ELR (cell line): Measurements from ENCODE around the gene DSE.
A peak's percentile ranks its signal among the peaks of the same experiment; 100 is the strongest.

Experiments
- DNase-seq: peaks from one replicate; pipeline ENCODE4 v3.0.0-alpha.2; 2015; ENCODE audit warnings: low read depth

DSE gene

DNA sequence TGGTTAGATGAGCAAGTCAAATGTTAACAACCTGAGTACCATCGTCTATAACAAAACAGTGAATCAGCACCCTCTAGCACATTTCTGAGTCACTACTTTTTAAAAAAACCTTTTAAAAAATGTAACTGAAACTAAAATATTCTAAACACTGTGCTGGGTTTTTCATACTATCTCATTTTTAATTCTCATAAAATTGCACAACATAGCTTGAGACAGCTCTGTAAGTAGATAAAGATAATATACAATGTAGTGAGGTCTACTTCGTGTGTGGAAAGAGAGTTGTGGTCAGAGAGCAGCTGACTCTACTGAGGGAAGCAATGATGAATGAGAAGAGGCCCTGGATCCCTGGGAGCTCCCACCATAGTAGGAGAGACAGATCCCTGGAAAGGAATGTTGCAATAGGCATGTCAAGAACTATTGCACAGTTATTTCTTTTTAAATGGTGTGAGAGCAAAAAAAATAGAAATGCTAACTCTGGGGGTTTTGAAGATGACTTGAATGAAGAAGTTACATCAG, 76.8 kb downstream of the DSE start:
- DNase-seq: peak; percentile 91

DNA sequence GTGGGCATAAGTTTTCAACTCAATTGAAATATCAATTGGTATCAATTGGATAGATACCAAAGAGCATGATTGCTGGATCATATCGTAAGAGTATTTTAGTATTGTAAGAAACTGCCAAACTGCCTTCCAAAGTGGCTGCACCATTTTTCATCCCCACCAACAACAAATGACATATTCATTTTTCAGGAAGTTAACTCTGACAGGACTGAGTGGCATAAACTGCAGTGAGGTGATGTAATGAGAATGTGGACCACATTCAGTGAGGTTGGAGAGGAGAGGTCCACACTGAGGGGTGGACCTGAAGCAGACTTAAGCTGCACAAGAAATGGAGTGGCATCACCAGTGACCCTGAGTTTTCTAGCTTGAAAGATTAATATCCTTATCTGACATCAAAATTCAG, 78.8 kb downstream of the DSE start:
- DNase-seq: no peak

DNA sequence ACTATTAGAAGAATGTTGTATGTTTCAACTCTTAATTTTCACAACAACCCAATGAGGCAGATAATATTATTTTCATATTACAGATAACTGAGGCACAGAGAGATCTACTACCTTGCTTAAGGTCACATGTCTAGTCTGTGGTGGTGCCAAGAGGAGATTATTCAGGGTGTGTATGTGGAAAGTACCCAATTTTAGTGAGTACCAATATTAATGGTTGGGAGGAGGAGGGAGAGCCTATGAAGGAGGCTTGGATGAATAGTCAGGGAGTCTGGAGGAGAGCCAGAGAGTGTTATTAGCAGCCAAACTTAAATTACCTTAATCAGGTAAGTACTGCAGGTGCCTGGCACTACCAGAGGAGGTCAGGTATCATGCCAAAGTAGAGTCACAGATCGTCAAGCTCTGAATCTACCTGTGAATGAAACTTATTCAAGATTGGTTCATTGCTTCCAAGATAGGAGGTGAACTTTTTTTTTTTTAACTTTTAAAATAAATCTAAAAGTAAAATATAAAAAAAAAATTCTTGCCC, 79.5 kb downstream of the DSE start:
- DNase-seq: no peak

DNA sequence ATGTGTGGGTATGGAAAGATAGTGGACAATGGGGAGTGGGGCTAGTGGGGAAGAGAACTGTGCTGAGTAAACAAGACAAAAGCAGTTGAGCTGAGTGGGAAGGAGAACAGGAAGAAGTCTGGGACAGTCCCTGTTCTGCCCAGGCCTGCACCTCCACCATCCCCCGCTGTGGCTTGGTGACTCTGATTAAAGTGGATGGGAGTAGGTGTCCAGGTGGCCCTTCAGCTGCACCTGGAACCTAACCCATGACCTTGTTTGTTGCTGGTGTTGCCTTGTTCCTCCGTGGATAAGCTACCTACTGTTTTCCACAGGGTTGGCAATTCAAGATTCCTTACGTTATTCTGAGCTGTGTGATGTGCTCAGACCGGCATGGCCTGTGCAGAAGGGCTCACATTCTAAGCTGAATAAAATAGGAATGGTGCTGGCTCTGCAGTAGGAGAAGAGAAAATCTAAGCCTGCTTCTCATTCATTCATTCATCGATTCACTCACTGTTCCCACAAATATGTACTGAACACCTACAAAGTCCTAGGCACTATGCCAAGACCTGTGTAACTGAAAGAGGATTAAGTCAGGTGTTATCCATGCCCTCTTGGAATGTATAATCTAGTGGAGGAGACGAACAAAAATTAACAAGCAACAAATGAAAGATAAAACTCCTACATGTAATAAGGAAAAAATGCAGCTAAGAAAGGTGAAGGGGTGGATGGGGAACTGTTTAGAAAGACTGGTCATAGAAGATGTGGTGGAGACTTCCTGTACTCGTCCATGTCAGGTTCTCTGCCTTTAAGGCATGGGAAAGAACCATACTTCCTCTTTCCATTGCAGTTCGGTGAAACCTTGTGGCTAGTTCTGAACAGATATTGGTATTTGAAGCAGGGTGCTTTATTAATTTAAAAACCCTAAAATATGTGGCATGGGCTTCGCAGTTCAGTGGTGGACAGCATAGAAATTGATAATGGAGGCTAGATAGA, 80.3 kb downstream of the DSE start:
- peak; percentile 10 for DNase-seq

DNA sequence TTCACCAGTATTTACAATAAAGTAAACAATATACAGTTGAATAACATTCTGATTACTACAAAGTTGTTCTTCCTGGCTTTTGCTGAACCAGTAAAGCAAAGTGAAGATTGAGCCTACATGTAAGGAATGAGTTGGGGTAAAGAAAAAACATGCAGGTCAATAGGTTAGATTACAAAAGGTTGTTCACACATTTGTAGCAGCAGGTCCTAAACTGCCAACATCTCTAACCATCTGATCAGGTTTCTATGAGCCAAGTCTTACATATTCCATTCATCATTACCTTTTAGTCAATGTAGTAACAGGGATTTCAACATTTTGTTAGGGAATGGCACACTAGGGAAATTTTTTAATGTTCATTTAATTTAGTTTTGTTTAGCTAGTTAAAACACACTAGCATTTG, 81.2 kb downstream of the DSE start:
- DNase-seq: no peak

DNA sequence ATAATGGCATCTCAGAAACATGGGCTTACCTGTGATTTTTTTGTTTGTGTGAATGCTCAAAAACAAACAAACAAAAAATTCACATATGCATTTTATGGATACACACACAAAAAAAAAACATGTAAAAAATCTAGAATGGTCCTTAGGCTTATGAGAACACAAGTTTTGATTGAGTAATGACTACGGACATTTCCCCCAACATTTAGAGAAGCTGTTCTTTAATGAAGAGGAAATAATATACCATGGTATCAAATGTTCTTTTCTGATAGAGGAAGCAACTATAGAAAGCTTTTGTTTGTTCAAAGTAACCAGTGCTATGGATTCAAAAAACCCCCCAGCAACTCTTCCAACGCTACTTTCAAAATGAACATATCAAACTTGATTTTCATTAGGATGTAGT, 81.8 kb downstream of the DSE start:
- no peak for DNase-seq

DNA sequence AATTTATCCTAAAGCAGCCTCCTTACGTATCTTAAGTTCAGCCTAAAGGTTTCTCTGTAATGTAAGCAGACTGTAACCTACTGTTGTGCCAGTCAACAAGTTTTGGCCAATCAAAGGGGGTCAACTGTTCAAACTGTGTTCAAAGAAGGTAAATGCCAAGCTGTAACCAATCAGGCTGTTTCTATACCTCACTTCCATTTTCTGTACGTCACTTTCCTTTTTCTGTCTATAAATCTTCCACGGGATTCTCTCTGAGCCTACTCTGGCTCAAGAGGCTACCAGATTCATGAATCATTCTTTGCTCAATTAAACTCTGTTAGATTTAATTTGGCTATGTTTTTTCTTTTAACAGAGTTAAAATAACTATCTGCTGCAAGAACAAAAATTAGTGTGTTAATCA, 85.4 kb downstream of the DSE start:
- DNase-seq: no peak

DNA sequence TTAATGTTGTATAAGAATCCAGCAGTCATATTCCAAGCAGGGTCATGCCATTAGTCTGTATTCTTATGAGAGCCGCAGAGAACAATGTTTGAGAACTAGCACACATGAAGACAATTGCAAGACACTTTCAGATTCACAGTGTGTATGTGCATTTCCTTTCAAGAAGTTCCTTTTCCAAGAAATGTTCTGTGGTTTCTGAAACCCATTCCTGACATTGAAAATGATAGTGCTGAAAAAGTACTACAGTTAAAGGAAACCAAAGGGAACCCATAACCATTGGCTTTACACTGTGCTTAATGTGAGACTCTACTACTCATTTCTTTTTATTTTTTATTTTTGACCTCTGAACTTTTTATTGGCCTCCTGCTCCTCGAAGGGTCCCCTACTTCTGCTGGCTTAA, 86.2 kb downstream of the DSE start:
- no peak for DNase-seq

DNA sequence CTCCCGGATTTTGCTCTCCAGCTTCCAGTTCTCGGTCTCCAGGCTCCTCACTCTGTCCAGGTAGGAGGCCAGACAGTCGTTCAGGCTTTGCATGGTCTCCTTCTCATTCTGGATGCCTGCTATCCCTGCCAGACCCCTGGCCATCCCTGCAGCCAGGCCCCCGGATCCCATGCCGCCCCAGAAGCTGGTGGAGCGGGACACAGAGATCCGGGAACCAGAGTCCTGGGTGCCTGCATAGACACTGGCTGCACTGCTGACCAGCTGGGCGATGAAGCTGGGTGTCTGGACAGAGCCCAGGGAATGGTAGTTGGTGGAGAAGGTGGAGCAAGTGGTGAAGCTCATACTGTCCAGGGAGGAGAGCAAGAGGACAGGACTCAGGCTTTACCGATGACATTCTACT, 87.5 kb downstream of the DSE start:
- DNase-seq: no peak

DNA sequence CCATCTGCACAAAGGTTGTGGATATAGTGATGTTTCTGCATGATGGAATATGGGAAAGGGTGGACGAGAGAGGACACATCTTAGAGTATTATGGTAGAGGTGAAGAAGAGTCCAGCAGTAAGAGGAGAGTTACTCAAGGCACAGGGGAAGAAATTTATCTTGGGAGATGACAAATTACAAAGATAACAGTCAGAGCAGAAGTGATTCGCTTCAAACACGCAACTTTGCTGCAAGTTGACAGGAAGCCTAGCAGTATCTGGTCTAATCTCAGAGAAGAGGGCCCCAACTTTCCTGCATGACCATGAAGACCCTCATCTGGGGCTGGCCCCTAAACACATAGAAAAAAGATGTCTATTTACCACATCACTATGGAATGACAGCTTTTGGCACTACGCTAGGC, 89.2 kb downstream of the DSE start:
- no peak for DNase-seq

DNA sequence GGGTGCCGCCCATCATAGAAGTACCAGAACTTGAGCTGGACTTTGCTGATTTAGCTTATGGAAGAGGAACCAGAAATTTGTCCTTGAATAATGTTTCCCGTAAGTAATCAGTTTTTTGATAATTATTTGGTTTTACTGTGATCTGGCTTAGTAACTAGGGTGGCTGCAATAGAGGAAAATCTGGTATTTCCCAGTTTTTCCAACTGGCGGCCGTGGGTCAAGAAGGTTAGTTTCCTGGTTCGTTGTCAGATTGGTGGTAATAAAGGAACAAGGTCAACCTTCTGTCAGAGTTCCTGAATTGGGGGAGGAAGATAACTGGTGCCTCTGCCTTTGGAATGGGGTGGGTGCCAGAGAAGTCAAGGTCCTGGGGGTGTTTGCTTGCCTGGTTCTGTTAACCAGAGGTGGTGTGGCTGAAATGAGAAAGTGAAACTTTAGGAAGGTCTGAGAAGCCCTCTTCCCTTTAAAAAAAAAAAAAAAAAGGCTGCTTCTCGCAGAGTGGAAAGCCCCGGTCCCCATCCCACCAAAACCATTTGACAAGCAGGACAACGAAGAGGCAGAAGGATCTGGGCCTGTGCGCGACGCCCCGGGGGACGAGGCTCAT, 90.7 kb downstream of the DSE start, which contains the start of gene CALHM6:
TSS of gene CALHM6 (plus strand) at position 45 of the 601 bp plus-strand sequence. CDS start at position 600, 555 bp downstream.
- DNase-seq: no peak

DNA sequence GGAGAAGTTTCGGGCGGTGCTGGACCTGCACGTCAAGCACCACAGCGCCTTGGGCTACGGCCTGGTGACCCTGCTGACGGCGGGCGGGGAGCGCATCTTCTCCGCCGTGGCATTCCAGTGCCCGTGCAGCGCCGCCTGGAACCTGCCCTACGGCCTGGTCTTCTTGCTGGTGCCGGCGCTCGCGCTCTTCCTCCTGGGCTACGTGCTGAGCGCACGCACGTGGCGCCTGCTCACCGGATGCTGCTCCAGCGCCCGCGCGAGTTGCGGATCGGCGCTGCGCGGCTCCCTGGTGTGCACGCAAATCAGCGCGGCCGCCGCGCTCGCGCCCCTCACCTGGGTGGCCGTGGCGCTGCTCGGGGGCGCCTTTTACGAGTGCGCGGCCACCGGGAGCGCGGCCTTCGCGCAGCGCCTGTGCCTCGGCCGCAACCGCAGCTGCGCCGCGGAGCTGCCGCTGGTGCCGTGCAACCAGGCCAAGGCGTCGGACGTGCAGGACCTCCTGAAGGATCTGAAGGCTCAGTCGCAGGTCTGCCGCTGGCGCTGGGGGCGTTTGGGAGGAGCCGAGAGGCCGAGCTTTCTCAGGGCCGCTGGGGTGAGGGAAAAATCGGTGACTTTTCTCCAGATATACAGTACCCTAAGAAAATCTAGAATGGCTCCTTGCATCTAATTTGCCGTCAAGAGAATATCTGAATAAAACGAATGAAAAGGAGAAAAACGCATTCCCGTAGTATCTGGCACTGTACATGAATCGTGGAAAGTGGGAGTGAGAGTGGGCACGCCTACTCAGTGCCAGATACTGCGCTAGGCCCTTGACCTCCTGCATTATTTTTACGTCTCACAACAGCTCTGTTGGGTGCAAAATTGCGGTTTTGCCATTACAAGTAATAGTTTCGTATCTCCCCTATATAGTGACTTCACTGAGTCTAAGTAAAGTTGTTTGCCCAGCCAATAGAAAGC, 91.5 kb downstream of the DSE start:
- DNase-seq: peak; percentile 46

DNA sequence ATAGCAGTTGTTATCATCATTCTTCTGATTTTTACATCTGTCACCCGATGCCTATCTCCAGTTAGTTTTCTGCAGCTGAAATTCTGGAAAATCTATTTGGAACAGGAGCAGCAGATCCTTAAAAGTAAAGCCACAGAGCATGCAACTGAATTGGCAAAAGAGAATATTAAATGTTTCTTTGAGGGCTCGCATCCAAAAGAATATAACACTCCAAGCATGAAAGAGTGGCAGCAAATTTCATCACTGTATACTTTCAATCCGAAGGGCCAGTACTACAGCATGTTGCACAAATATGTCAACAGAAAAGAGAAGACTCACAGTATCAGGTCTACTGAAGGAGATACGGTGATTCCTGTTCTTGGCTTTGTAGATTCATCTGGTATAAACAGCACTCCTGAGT, 92.6 kb downstream of the DSE start:
- DNase-seq: no peak

DNA sequence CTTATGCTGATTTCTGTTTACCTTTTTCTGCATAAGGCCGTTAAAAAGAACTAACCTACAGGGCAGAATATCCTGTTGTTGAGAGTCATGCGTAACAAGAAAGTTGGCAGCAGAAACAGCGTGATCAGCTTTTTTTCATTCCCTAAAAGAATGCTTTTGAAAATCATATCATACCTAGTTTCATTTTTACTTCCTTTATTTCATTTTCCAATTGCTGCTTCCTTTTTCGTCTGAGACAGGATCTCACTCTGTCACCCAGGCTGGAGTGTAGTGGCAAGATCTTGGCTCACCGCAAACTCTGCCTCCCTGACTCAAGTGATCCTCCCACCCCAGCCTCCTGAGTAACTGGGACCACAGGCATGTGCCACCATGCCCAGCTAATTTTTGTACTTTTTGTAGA, 94.5 kb downstream of the DSE start:
- DNase-seq: no peak

DNA sequence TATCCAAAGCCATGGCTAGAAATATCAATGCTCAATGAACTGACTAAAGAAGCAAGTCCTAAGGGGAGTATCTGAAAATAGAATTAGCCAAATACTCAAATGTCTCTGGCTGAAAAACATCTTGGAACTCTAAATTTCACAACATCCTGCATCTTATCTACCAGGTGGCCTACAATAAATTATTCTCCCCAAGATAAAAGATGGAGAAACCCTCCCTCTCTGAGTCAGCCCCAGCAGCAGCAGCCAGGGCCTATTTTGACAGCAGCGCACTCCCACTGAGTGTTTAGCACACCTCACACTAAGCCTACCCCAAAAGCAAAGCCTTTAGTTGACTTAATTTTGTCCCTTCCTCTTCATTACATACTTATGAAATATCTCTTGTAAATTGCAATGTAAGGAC, 96.3 kb downstream of the DSE start:
- DNase-seq: no peak

DNA sequence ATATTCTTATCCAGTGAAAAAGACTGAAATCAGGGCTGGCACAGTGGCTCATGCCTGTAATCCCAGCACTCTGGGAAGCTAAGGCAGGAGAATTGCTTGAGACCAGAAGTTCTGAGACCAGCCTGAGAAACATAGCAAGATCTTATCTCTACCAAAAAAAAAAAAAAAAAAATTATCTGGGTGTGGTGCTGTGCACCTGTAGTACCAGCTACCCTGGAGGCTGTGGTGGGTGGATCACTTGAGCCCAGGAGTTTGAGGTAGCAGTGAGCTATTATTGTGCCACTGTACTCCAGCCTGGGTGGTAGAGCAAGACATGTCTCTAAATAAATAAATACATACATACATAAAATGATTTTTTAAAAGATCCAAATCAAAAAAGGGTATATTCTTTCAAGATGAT, 96.8 kb downstream of the DSE start:
- DNase-seq: no peak

DNA sequence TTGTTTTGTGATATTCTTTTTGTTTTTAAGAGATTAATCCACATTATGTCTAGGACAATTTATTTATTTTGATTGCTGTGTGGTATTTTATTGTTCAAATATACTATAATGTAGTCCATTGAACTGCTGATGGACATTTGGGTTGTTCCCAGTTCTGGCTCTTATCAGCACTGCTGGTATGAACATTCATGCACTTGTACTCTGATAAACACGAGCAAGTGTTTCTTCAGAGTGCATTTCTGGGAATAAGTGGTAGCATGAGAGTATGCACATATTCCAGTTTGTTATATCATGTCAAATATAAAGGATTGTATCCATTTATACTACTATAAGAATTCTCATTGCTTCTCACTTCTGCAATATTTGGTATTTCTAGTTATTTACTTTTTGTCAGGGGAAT, 97.5 kb downstream of the DSE start:
- no peak for DNase-seq

DNA sequence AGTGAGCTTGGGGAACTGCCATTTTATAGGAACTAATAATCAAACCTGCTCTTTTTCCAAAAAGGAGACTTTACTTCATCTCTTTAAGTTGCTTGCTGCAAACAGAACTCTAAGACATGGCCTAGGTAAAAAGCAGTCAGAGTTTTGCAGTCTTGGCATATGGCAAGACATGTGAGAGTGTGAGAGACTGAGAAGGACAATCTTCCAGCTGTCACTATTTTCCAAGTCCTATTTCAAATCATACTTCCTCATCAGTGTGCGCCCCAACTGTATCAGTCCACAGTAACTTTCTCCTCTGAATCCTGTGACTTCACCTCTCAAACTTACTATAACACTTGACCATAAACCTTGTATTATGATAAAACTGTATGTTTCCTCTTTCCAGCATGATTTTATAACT, 100.8 kb downstream of the DSE start:
- no peak for DNase-seq

DNA sequence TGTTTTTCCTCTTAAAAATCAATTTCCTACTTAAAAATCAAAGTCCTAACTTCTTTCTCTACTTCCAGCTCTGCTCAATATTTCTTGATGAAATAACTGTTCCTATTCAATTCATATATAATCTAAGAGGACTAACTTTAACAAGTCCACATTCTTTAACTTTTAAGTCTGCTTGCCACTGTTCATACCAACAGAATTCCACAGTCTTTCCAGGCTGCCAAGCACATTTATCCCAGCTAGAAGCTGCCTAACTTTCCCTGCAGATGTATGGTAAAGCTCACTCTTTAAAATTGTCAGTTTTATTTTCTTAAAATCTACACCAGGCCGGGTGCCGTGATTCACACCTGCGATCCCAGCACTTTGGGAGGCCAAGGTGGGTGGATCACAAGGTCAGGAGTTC, 102.0 kb downstream of the DSE start:
- DNase-seq: no peak

DNA sequence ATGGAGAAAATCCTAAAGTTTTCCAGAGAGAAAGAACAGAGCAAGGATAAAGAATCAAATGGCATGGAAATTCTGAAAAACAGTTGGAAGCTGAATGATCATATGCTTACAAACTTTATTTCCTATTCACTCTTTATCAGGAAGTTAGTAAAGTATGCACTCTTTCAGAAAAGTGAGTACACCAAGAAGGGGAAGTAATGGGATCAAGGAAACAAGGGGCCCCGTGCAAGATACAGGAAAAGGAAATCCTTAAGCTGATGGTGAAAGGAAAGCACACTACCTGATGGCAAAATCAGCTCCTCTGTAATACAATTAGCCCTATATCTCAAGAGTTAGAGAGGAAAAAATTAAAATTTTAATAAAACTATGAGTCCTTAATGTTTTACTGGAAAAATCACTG, 104.4 kb downstream of the DSE start:
- no peak for DNase-seq

DNA sequence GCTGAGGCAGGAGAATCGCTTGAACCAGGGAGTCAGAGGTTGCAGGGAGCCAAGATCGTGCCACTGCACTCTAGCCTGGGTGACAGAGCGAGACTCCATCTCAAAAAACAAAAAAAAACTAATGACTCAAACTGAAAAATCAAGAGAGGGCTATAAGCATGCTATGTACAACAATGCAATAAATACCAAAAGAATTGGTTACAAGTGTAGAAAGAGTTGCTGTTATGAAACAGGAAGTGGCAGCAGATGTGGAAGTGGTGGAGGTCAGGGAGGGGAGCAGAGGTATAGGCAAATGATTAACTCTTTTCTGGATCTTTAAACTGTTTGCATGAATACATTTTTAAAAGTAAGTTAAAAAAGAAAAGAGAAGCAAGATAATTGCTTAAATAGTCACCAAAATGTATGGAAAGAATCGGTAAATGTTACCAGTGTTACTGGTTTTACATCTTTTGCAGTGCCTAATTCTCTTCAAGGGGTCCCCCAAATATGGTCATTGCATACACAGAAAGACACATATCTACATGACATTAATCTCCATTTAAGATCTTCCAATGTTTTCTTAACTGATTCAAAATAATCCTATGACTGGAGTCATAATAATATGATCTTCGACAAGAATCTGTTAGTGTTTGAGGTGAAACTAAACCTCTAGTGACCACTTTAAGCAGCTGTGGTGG, 105.4 kb downstream of the DSE start:
- no peak for DNase-seq
